ENCODE measurements around the gene ZSCAN31. TPM values are rescaled to one million over a fixed set of nuclear protein-coding genes. Genes with fewer than 3 reads are reported as not detected.
"Not testable (repeated sequence)": the region's sequence is repeated elsewhere in the genome, so short reads cannot be mapped to it uniquely, and the experiment has no call there.

The ZSCAN31 gene
- total RNA-seq, 1 donor from 2014 or later: 1.2 TPM

GRCh38 chr6:28330041-28330440, 5.9 kb downstream of the ZSCAN31 start:
- no peak overlapping the region for H3K4me3 Mint-ChIP-seq
- H3K36me3 Mint-ChIP-seq (ENCODE audit: low read depth): peaks cover 9% of the 10 kb centered on the region
- H3K9me3 Mint-ChIP-seq: peaks cover 34% of the 10 kb centered on the region
- peaks cover 7% of the 10 kb centered on the region for H3K27me3 Mint-ChIP-seq (ENCODE audit: insufficient read depth)
- intact Hi-C loops (cut with micrococcal nuclease): no loop called here
- H3K27ac Mint-ChIP-seq: no peak overlapping the region
- no peak for DNase-seq (ENCODE audit: low spot score)
- H3K4me1 Mint-ChIP-seq (ENCODE audit: low read depth): no peaks in the 10 kb centered on the region

DNA sequence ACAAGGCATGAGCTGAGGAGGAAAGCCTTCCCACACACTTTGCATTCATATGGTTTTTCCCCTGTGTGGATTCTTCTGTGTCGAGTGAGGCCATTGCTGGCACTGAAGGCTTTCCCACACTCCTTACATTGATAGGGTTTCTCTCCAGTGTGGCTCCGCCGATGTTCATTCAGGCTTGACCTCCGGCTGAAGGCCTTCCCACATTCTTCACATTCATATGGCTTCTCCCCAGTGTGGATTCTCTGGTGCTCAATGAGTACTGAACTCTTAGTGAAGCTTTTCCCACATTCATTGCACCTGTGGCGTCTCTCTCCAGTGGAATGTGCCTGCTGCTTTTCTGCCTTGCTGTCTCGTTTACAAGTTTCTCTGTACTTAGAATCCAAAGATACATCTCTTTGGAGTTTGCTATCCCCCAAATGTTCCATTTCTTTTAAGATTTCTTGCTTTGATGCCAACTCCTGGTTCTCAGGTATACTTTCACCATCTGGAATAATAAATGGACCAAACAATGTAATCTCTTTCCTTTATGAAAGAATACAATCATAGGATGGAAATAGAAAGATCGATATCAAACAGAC, 9.5 kb downstream of the ZSCAN31 start:
- Mint-ChIP-seq H3K9me3 (peaks cover 61% of the 10 kb centered on the region), H3K27me3 (ENCODE audit: insufficient read depth) (no peaks in the 10 kb centered on the region), H3K27ac (no peak overlapping the region), H3K36me3 (ENCODE audit: low read depth) (peaks cover 9% of the 10 kb centered on the region), H3K4me3 (no peak overlapping the region), H3K4me1 (ENCODE audit: low read depth) (no peaks in the 10 kb centered on the region)
- intact Hi-C loops (cut with micrococcal nuclease): no loop called here
- DNase-seq (ENCODE audit: low spot score): no peak

DNA sequence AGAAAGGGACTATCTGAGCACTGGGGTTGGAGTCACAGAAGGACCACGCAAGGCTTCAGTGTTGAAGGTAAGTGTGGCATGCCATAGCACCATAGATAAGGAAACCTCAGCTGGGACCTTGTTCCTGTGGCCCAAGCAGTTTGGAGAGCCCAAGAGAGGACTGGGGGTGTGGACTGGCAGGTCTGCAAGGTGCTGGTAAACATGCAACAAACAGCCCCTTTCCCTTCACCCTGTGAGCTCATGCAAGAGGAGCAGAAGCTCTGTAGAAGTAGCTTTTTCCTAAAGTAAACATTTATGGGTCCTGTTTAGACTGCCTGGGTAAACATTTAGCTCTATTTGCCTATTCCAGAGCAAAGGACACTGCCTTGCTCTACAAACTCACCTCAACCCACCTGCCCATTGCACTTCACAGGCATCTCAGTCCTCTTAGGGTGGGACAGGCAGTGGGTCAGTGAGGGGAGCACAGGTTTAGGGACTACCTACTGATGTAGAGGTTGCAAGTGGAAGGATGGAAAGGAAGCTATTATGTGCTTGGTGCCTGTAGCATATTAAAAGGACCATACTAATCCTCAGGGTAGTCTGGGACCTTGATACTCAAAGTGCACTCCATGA, 12.0 kb downstream of the ZSCAN31 start:
- Mint-ChIP-seq H3K27me3 (ENCODE audit: insufficient read depth) (peaks cover 3% of the 10 kb centered on the region), H3K4me3 (no peak overlapping the region), H3K4me1 (ENCODE audit: low read depth) (no peaks in the 10 kb centered on the region), H3K36me3 (ENCODE audit: low read depth) (peaks cover 9% of the 10 kb centered on the region), H3K9me3 (peaks cover 55% of the 10 kb centered on the region), H3K27ac (no peak overlapping the region)
- DNase-seq (ENCODE audit: low spot score): no peak
- intact Hi-C loops (cut with micrococcal nuclease): no loop called here

DNA sequence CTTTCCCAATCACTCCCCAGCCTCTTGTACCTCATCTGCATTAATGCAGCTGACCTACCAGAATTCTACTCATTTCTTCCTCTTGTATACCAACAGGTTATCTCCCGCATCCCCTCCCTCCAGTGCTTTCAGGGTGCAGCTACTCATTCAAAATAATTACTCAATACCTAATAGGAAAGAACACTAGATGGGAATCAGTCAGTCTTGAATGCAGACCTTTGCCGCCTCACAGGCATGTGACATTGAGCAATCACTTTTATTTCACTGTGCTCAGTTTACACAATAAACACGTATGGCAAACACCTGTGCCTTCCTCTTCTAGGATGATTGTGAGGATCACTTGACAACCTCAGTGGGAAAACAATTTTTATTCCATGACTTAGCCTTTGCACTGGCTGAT, 13.3 kb downstream of the ZSCAN31 start:
- Mint-ChIP-seq H3K4me3 (no peak overlapping the region), H3K4me1 (ENCODE audit: low read depth) (no peaks in the 10 kb centered on the region), H3K9me3 (peaks cover 49% of the 10 kb centered on the region), H3K27ac (no peak overlapping the region), H3K27me3 (ENCODE audit: insufficient read depth) (peaks cover 6% of the 10 kb centered on the region), H3K36me3 (ENCODE audit: low read depth) (peaks cover 7% of the 10 kb centered on the region)
- DNase-seq (ENCODE audit: low spot score): no peak
- intact Hi-C loops (cut with micrococcal nuclease): no loop called here

DNA sequence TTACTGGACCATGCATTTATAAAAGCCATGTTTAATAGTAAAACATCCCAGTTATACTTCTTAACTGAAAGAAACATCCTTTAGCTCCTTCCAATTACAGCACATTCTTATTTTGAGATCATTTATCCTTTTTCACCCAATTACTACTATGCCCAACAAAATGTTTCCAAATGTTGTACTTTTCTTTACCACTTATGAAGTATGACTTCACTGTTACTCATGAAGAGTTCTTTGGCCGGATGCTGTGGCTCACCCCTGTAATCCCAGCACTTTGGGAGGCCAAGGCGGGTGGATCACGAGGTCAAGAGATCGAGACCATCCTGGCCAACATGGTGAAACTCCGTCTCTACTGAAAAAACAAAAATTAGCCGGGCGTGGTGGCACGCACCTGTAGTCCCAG, 18.1 kb downstream of the ZSCAN31 start:
- H3K36me3 Mint-ChIP-seq (ENCODE audit: low read depth); H3K4me3 Mint-ChIP-seq; DNase-seq (ENCODE audit: low spot score); H3K4me1 Mint-ChIP-seq (ENCODE audit: low read depth); intact Hi-C loops (cut with micrococcal nuclease); H3K27ac Mint-ChIP-seq: not testable (repeated sequence)
- Mint-ChIP-seq H3K9me3 (peaks cover 11% of the 10 kb centered on the region), H3K27me3 (ENCODE audit: insufficient read depth) (peaks cover 10% of the 10 kb centered on the region)

GRCh38 chr6:28315628-28316027, 20.3 kb downstream of the ZSCAN31 start:
- Mint-ChIP-seq H3K4me3 (no peak overlapping the region), H3K4me1 (ENCODE audit: low read depth) (no peaks in the 10 kb centered on the region), H3K9me3 (peaks cover under 1% of the 10 kb centered on the region), H3K36me3 (ENCODE audit: low read depth) (no peaks in the 10 kb centered on the region), H3K27ac (no peak overlapping the region), H3K27me3 (ENCODE audit: insufficient read depth) (peaks cover 15% of the 10 kb centered on the region)
- DNase-seq (ENCODE audit: low spot score): no peak
- intact Hi-C loops (cut with micrococcal nuclease): no loop called here

GRCh38 chr6:28312939-28313338, 23.0 kb downstream of the ZSCAN31 start:
- Mint-ChIP-seq H3K36me3 (ENCODE audit: low read depth) (peaks cover 2% of the 10 kb centered on the region), H3K27ac (no peak overlapping the region), H3K4me3 (no peak overlapping the region), H3K27me3 (ENCODE audit: insufficient read depth) (peaks cover 17% of the 10 kb centered on the region), H3K4me1 (ENCODE audit: low read depth) (no peaks in the 10 kb centered on the region), H3K9me3 (peaks cover 6% of the 10 kb centered on the region)
- DNase-seq (ENCODE audit: low spot score): no peak
- intact Hi-C loops (cut with micrococcal nuclease): no loop called here

- Mint-ChIP-seq H3K36me3 (ENCODE audit: low read depth) (peaks cover 2% of the 10 kb centered on the region), H3K27me3 (ENCODE audit: insufficient read depth) (peaks cover 15% of the 10 kb centered on the region), H3K4me3 (no peak overlapping the region), H3K9me3 (peaks cover 10% of the 10 kb centered on the region), H3K4me1 (ENCODE audit: low read depth) (no peaks in the 10 kb centered on the region), H3K27ac (no peak overlapping the region)
- DNase-seq (ENCODE audit: low spot score): no peak
- intact Hi-C loops (cut with micrococcal nuclease): no loop called here
These were observed 24.7 kb downstream of the ZSCAN31 start for GRCh38 chr6:28311139-28311823.

DNA sequence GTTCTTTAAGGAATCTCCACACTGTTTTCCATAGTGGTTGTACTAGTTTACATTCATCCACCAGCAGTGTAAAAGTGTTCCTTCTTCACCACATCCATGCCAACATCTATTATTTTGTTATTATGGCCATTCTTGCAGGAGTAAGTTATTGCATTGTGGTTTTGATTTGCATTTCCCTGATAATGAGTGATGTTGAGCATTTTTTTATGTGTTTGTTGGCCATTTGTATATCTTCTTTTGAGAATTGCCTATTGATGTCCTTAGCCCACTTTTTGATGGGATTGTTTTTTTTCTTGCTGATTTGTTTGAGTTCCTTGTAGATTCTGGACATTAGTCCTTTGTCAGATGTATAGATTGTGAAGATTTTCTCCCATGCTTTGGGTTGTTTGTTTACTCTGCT, 29.6 kb downstream of the ZSCAN31 start:
- H3K9me3 Mint-ChIP-seq: peaks cover 15% of the 10 kb centered on the region
- H3K4me3 Mint-ChIP-seq: not testable (repeated sequence)

DNA sequence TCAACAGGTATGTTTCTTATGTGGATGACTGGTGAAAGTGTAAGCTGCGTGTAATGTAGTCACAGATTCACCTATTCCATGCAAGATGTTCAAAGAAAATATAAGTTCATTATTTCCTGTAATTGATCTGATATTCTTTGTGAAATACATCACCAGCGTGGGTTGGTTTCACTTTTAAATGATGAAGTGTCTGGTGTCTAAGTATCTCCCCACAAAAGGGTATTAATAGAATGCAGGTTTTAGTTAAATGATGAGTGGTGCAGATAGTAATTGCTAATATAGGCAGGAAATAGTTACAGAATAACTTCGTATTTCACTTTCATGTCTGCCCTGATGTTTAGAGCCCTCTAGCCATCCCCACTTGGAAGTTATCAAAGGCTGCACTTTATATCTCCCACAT, 32.4 kb downstream of the ZSCAN31 start:
- Mint-ChIP-seq H3K36me3 (ENCODE audit: low read depth) (peaks cover 5% of the 10 kb centered on the region), H3K4me1 (ENCODE audit: low read depth) (peaks cover 15% of the 10 kb centered on the region), H3K4me3 (no peak overlapping the region), H3K27ac (no peak overlapping the region), H3K27me3 (ENCODE audit: insufficient read depth) (peaks cover 5% of the 10 kb centered on the region), H3K9me3 (peaks cover 13% of the 10 kb centered on the region)
- DNase-seq (ENCODE audit: low spot score): no peak
- intact Hi-C loops (cut with micrococcal nuclease): no loop called here

More for the DNA sequence above, 29.6 kb downstream of the ZSCAN31 start:
- intact Hi-C loops (cut with micrococcal nuclease); H3K27me3 Mint-ChIP-seq (ENCODE audit: insufficient read depth); DNase-seq (ENCODE audit: low spot score); H3K27ac Mint-ChIP-seq; H3K36me3 Mint-ChIP-seq (ENCODE audit: low read depth): not testable (repeated sequence)
- peaks cover 15% of the 10 kb centered on the region for H3K4me1 Mint-ChIP-seq (ENCODE audit: low read depth)

GRCh38 chr6:28296520-28297060, 39.4 kb downstream of the ZSCAN31 start:
- no peak overlapping the region for H3K4me3 Mint-ChIP-seq
- H3K9me3 Mint-ChIP-seq: peaks cover 4% of the 10 kb centered on the region
- intact Hi-C loops (cut with micrococcal nuclease): no loop called here
- no peak overlapping the region for H3K27ac Mint-ChIP-seq
- no peaks in the 10 kb centered on the region for H3K27me3 Mint-ChIP-seq (ENCODE audit: insufficient read depth)
- H3K36me3 Mint-ChIP-seq (ENCODE audit: low read depth): peaks cover 7% of the 10 kb centered on the region
- DNase-seq (ENCODE audit: low spot score): no peak
- H3K4me1 Mint-ChIP-seq (ENCODE audit: low read depth): no peaks in the 10 kb centered on the region

DNA sequence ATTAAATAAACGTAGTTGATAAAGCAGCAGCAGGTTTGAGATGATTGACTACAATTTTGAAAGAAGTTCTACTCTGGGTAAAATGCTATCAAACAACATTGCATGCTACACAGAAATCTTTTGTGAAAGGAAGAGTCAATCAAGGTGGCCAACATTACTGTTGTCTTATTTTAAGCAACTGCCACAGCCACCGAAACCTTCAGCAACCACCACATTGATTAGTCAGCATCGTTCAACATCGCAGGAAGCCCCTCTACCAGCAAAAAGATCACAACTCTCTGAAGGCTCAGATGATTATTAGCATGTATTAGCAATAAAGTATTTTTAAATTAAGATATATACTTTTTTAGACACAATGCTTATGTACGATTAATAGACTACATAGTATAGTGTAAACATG, 40.6 kb downstream of the ZSCAN31 start:
- Mint-ChIP-seq H3K36me3 (ENCODE audit: low read depth) (peaks cover 5% of the 10 kb centered on the region), H3K27me3 (ENCODE audit: insufficient read depth) (no peaks in the 10 kb centered on the region), H3K4me1 (ENCODE audit: low read depth) (no peaks in the 10 kb centered on the region), H3K27ac (no peak overlapping the region), H3K4me3 (no peak overlapping the region), H3K9me3 (peaks cover 13% of the 10 kb centered on the region)
- no peak for DNase-seq (ENCODE audit: low spot score)
- intact Hi-C loops (cut with micrococcal nuclease): no loop called here

GRCh38 chr6:28291573-28291972, 44.4 kb downstream of the ZSCAN31 start:
- no peak overlapping the region for H3K27ac Mint-ChIP-seq
- H3K4me3 Mint-ChIP-seq: no peak overlapping the region
- no peaks in the 10 kb centered on the region for H3K4me1 Mint-ChIP-seq (ENCODE audit: low read depth)
- peaks cover 14% of the 10 kb centered on the region for H3K9me3 Mint-ChIP-seq
- peaks cover 9% of the 10 kb centered on the region for H3K36me3 Mint-ChIP-seq (ENCODE audit: low read depth)
- DNase-seq (ENCODE audit: low spot score): no peak
- no peaks in the 10 kb centered on the region for H3K27me3 Mint-ChIP-seq (ENCODE audit: insufficient read depth)
- intact Hi-C loops (cut with micrococcal nuclease): no loop called here
